ENCODE results near the gene ETV5. TPM values are rescaled to one million over a fixed set of nuclear protein-coding genes. Genes with fewer than 3 reads are reported as not detected.

The ETV5 gene
- total and polyA plus RNA-seq, 2 donors (not counting 3 experiments of a cell fraction or from before 2014, with no cell fraction given), result 8.8 to 40.9 TPM

DNA sequence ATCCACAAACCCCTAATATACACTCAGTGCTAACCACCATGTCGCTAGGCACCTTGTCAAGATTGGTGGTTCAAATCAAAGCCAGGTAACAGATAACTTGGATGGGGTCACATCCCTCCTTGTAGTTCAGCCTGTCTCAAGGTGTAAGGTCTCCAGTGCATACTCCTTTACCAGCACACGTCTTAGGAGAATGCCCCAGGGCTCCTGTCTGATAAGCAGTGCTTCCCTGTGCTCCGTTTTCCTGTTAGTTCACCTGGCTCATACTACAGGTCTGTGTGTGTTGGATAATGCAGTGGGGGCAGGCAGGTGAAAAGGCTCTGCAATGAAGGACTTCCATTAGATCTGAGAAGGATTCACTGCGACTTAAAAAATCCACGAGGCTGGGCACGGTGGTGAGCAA lies 50.7 kb downstream of the ETV5 start:
- Histone ChIP-seq H3K9me3 (replicated peaks; ENCODE audit: control insufficient read depth, insufficient read depth, low read length) (no peaks in the 10 kb centered on the region), H3K4me2 (ENCODE audit: insufficient read depth, low read length) (no peak overlapping the region), H3K4me1 (ENCODE audit: control insufficient read depth, extremely low read depth, insufficient read depth, low read length) (no peaks in the 10 kb centered on the region), H3K4me3 (replicated peaks in 1 of 3; ENCODE audit: insufficient read depth in 1 of 3, low read depth in 1 of 3, low read length in 3 of 3) (no peak overlapping the region), H3K79me2 (ENCODE audit: control insufficient read depth, insufficient read depth, low read length) (no peaks in the 10 kb centered on the region), H4K20me1 (replicated peaks; ENCODE audit: control insufficient read depth, extremely low read depth, insufficient read depth, low read length) (no peaks in the 10 kb centered on the region), H3K36me3 (ENCODE audit: control insufficient read depth in 2 of 2, extremely low read depth in 1 of 2, insufficient read depth in 2 of 2, low read length in 2 of 2) (peaks cover 0 to 10% of the 10 kb centered on the region in 2 experiments), H2AFZ (ENCODE audit: low read depth, low read length) (no peak overlapping the region), H3K9me1 (replicated peaks; ENCODE audit: control insufficient read depth, extremely low read depth, insufficient read depth, low read length) (no peaks in the 10 kb centered on the region), H3K27me3 (ENCODE audit: control insufficient read depth in 2 of 2, insufficient read depth in 2 of 2, low read length in 2 of 2) (no peaks in the 10 kb centered on the region), H3K27ac (ENCODE audit: insufficient read depth, low read depth, low read length) (no peak overlapping the region), H3K9ac (replicated peaks; ENCODE audit: extremely low read depth, insufficient read depth, low read length) (no peak overlapping the region)
- POLR2A ChIA-PET, result no interaction called here
- CTCF ChIA-PET, result no interaction called here
- TF ChIP-seq MYC (IDR thresholded peaks at IDR 0.05; ENCODE audit: low read depth, low read length) (no peak), FOS (IDR thresholded peaks at IDR 0.05; ENCODE audit: borderline replicate concordance, insufficient read depth, low read length) (no peak), JUN (IDR thresholded peaks at IDR 0.05; ENCODE audit: borderline replicate concordance, insufficient read depth, insufficient read length, low read depth) (no peak), GATA2 (IDR thresholded peaks at IDR 0.05; ENCODE audit: insufficient read depth, insufficient read length, low read depth, low read length) (no peak), POLR2A (IDR thresholded peaks at IDR 0.05; ENCODE audit: low read depth, low read length) (no peak), EZH2 (IDR thresholded peaks at IDR 0.05; ENCODE audit: borderline replicate concordance, low read depth, low read length, severe bottlenecking) (no peak), POLR2AphosphoS5 (IDR thresholded peaks at IDR 0.05; ENCODE audit: insufficient read depth, low read depth, low read length) (no peak)
- TF ChIP-seq, protein P1, sequence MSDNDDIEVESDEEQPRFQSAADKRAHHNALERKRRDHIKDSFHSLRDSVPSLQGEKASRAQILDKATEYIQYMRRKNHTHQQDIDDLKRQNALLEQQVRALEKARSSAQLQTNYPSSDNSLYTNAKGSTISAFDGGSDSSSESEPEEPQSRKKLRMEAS (IDR thresholded peaks at IDR 0.05; ENCODE audit: insufficient read depth, insufficient read length), result no peak
- TF ChIP-seq, protein P2, sequence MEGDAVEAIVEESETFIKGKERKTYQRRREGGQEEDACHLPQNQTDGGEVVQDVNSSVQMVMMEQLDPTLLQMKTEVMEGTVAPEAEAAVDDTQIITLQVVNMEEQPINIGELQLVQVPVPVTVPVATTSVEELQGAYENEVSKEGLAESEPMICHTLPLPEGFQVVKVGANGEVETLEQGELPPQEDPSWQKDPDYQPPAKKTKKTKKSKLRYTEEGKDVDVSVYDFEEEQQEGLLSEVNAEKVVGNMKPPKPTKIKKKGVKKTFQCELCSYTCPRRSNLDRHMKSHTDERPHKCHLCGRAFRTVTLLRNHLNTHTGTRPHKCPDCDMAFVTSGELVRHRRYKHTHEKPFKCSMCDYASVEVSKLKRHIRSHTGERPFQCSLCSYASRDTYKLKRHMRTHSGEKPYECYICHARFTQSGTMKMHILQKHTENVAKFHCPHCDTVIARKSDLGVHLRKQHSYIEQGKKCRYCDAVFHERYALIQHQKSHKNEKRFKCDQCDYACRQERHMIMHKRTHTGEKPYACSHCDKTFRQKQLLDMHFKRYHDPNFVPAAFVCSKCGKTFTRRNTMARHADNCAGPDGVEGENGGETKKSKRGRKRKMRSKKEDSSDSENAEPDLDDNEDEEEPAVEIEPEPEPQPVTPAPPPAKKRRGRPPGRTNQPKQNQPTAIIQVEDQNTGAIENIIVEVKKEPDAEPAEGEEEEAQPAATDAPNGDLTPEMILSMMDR (IDR thresholded peaks at IDR 0.05; ENCODE audit: extremely low read depth in 1 of 2, insufficient read depth in 1 of 2, low read depth in 1 of 2, low read length in 2 of 2), result no peak
- dilution Hi-C loops (cut with MboI; ENCODE audit: extremely low pct_ligation_motif_present, low sequenced_read_pairs), result no loop called here
- no TSS peak for BruUV-seq (replicated peaks)
- DNase-seq (ENCODE audit: low read depth, low spot score), result no peak
- FAIRE-seq, result no peak
- intact Hi-C loops (cut with micrococcal nuclease), result no loop called here
